WTC11 (cell line): ENCODE results near the gene COL5A3. TPM values are rescaled to one million over a fixed set of nuclear protein-coding genes. Genes with fewer than 3 reads are reported as not detected.

ENCODE experiments used
- ATAC-seq: fragments of 200-7000 bp; cut with Tn5 transposase; 2 replicates; pipeline ENCODE4 v1.10.0; 2021; ENCODE audit warnings: mild to moderate bottlenecking, moderate library complexity
- CTCF ChIA-PET: fragments of 300-600 bp; sonication (Branson Sonifier 250); formaldehyde crosslinking; loops from one replicate; lab custom pipeline; 2021; ENCODE audit warnings: antibody characterized with exemption; lab: Charles Lee
- POLR2A ChIA-PET: fragments of 350-600 bp; sonication (Branson Sonifier 250); formaldehyde crosslinking; loops from one replicate; lab custom pipeline; 2021; ENCODE audit warnings: antibody characterized with exemption; lab: Charles Lee
- DNase-seq: peaks from one replicate; pipeline ENCODE4 v3.0.0; 2021; ENCODE audit warnings: low spot score
- H3K27ac Mint-ChIP-seq: 2 replicates; pipeline ENCODE4 v1.8.0; 2021; ENCODE audit warnings: mixed read lengths
- H3K27me3 Mint-ChIP-seq: 2 replicates; pipeline ENCODE4 v1.8.0; 2021; ENCODE audit warnings: low read depth, mild to moderate bottlenecking, moderate library complexity, mixed read lengths
- H3K36me3 Mint-ChIP-seq: 2 replicates; pipeline ENCODE4 v1.8.0; 2021; ENCODE audit warnings: mixed read lengths
- H3K4me1 Mint-ChIP-seq: 2 replicates; pipeline ENCODE4 v1.8.0; 2022; ENCODE audit warnings: mixed read lengths
- H3K4me3 Mint-ChIP-seq: 2 replicates; pipeline ENCODE4 v1.8.0; 2021; ENCODE audit warnings: mild to moderate bottlenecking, moderate library complexity, mixed read lengths
- H3K9me3 Mint-ChIP-seq: 2 replicates; pipeline ENCODE4 v1.8.0; 2021; ENCODE audit warnings: mixed read lengths
- AR ChIP-seq: fragments of 250-450 bp; sonication (Bioruptor Pico); IDR thresholded peaks from 2 replicates; pipeline ENCODE4 v1.9.0; 2021; ENCODE audit warnings: mild to moderate bottlenecking
- E2F4 ChIP-seq: sonication (generic); formaldehyde crosslinking; IDR thresholded peaks from 2 replicates; pipeline ENCODE4 v1.8.1; 2022; ENCODE audit warnings: low read depth, mild to moderate bottlenecking, moderate library complexity, missing genetic modification reagents, borderline replicate concordance
- EMX1 ChIP-seq: fragments of 250-450 bp; sonication (Bioruptor Pico); IDR thresholded peaks from 2 replicates; pipeline ENCODE4 v1.8.0; 2021; ENCODE audit warnings: mild to moderate bottlenecking
- ERG ChIP-seq: fragments of 250-450 bp; sonication (Bioruptor Pico); IDR thresholded peaks from 2 replicates; pipeline ENCODE4 v1.8.0; 2021; ENCODE audit warnings: mild to moderate bottlenecking
- FOXK1 ChIP-seq: sonication (generic); formaldehyde crosslinking; IDR thresholded peaks from 2 replicates; pipeline ENCODE4 v1.8.0; 2022; ENCODE audit warnings: mild to moderate bottlenecking, moderate library complexity, missing genetic modification reagents
- IRF1 ChIP-seq: sonication (generic); formaldehyde crosslinking; IDR thresholded peaks from 2 replicates; pipeline ENCODE4 v1.8.0; 2023; ENCODE audit warnings: missing genetic modification reagents
- IRF2 ChIP-seq: sonication (generic); formaldehyde crosslinking; IDR thresholded peaks from 2 replicates; pipeline ENCODE4 v1.8.0; 2022; ENCODE audit warnings: low read depth, missing genetic modification reagents, borderline replicate concordance
- MAX ChIP-seq: sonication (generic); formaldehyde crosslinking; IDR thresholded peaks from 2 replicates; pipeline ENCODE4 v1.8.0; 2022; ENCODE audit warnings: mild to moderate bottlenecking, missing genetic modification reagents
- MYBL2 ChIP-seq: sonication (generic); formaldehyde crosslinking; IDR thresholded peaks from 2 replicates; pipeline ENCODE4 v1.8.1; 2023; ENCODE audit warnings: mild to moderate bottlenecking, moderate library complexity, missing genetic modification reagents
- OVOL2 ChIP-seq: fragments of 250-450 bp; sonication (Bioruptor Pico); IDR thresholded peaks from 2 replicates; pipeline ENCODE4 v1.9.0; 2021; ENCODE audit warnings: mild to moderate bottlenecking, borderline replicate concordance
- RORB ChIP-seq: fragments of 250-450 bp; sonication (Bioruptor Pico); IDR thresholded peaks from 2 replicates; pipeline ENCODE4 v1.9.0; 2021; ENCODE audit warnings: mild to moderate bottlenecking
- SMAD3 ChIP-seq: sonication (generic); formaldehyde crosslinking; IDR thresholded peaks from 2 replicates; pipeline ENCODE4 v1.8.0; 2022; ENCODE audit warnings: missing genetic modification reagents, mild to moderate bottlenecking, borderline replicate concordance
- SOX15 ChIP-seq: fragments of 250-450 bp; sonication (Bioruptor Pico); IDR thresholded peaks from 2 replicates; pipeline ENCODE4 v1.9.0; 2021; ENCODE audit warnings: mild to moderate bottlenecking
- SP1 ChIP-seq: sonication (generic); formaldehyde crosslinking; conservative IDR thresholded peaks from 2 replicates; pipeline ENCODE4 v1.8.1; 2022; ENCODE audit warnings: missing genetic modification reagents
- STAT6 ChIP-seq: sonication (generic); formaldehyde crosslinking; conservative IDR thresholded peaks from 2 replicates; pipeline ENCODE4 v1.8.1; 2023; ENCODE audit warnings: mild to moderate bottlenecking, low read depth, missing genetic modification reagents, moderate library complexity
- TP53 ChIP-seq: sonication (generic); formaldehyde crosslinking; IDR thresholded peaks from 2 replicates; pipeline ENCODE4 v1.8.1; 2023; ENCODE audit warnings: mild to moderate bottlenecking, missing genetic modification reagents
- USF1 ChIP-seq: sonication (generic); formaldehyde crosslinking; IDR thresholded peaks from 2 replicates; pipeline ENCODE4 v1.8.0; 2022; ENCODE audit warnings: mild to moderate bottlenecking, missing genetic modification reagents
- ZBTB21 ChIP-seq: sonication (generic); formaldehyde crosslinking; IDR thresholded peaks from 2 replicates; pipeline ENCODE4 v1.8.1; 2023; ENCODE audit warnings: mild to moderate bottlenecking, missing genetic modification reagents, borderline replicate concordance
- ZNF219 ChIP-seq: sonication (generic); formaldehyde crosslinking; IDR thresholded peaks from 2 replicates; pipeline ENCODE4 v1.8.0; 2023; ENCODE audit warnings: missing genetic modification reagents, mild to moderate bottlenecking, borderline replicate concordance
- ZNF263 ChIP-seq: sonication (generic); formaldehyde crosslinking; IDR thresholded peaks from 2 replicates; pipeline ENCODE4 v1.8.1; 2022; ENCODE audit warnings: low read depth, mild to moderate bottlenecking, moderate library complexity, missing genetic modification reagents
- ZNF396 ChIP-seq: fragments of 250-450 bp; sonication (Bioruptor Pico); IDR thresholded peaks from 2 replicates; pipeline ENCODE4 v1.8.0; 2021; ENCODE audit warnings: mild to moderate bottlenecking, moderate library complexity, borderline replicate concordance
- ZNF416 ChIP-seq: fragments of 250-450 bp; sonication (Bioruptor Pico); IDR thresholded peaks from 2 replicates; pipeline ENCODE4 v1.9.0; 2021; ENCODE audit warnings: mild to moderate bottlenecking, inconsistent platforms
- ZNF423 ChIP-seq: fragments of 250-450 bp; sonication (Bioruptor Pico); IDR thresholded peaks from 2 replicates; pipeline ENCODE4 v2.1.2; 2022; ENCODE audit warnings: mild to moderate bottlenecking, moderate library complexity
- ZNF425 ChIP-seq: fragments of 250-450 bp; sonication (Bioruptor Pico); conservative IDR thresholded peaks from 2 replicates; pipeline ENCODE4 v1.9.0; 2021; ENCODE audit warnings: mild to moderate bottlenecking
- total RNA-seq: library from RNA; stranded (reverse); gene quantifications from 3 replicates; pipeline ENCODE4 v1.2.3, GENCODE V29; 2021

The COL5A3 gene
- total RNA-seq, 1 experiment from 2014 or later: 0.81 TPM

GRCh38 chr19:10008184-10008765, 2.0 kb downstream of the COL5A3 start (continued):
- TF ChIP-seq ZNF416 (CRISPR knock-in tag) (no peak), ZNF425 (CRISPR knock-in tag) (no peak), RORB (CRISPR knock-in tag) (no peak), IRF1 (no peak), SP1 (CRISPR knock-in tag) (no peak), E2F4 (CRISPR knock-in tag) (no peak), OVOL2 (CRISPR knock-in tag) (no peak), MYBL2 (CRISPR knock-in tag) (no peak), MAX (CRISPR knock-in tag) (no peak), SOX15 (CRISPR knock-in tag) (no peak), ZNF263 (CRISPR knock-in tag) (no peak), ZBTB21 (CRISPR knock-in tag) (no peak), TP53 (no peak), AR (CRISPR knock-in tag) (no peak)

- H3K27ac Mint-ChIP-seq: no peak overlapping the region
- ATAC-seq (no peak), DNase-seq (no peak)
- ChIA-PET POLR2A (interaction anchor here (0.6 kb wide), 1 partner anchor 1865 kb away, joined by 6 read pairs; no protein-coding TSS in a partner anchor), CTCF (interaction anchor here (0.6 to 2.9 kb wide), 3 partner anchors 20 to 867 kb away, joined by 3 to 13 read pairs (median 4); no protein-coding TSS in a partner anchor)
- no peaks in the 10 kb centered on the region for H3K9me3 Mint-ChIP-seq
- H3K36me3 Mint-ChIP-seq: no peaks in the 10 kb centered on the region
- TF ChIP-seq SMAD3 (CRISPR knock-in tag): no peak
- TF ChIP-seq ZNF396 (CRISPR knock-in tag): no peak
- TF ChIP-seq ZNF219: no peak
- no peak for TF ChIP-seq ERG (CRISPR knock-in tag)
- no peak for TF ChIP-seq EMX1
- no peak for TF ChIP-seq ZNF423
- TF ChIP-seq USF1 (CRISPR knock-in tag): no peak
- no peak for TF ChIP-seq IRF2 (CRISPR knock-in tag)
- no peak for TF ChIP-seq STAT6
- TF ChIP-seq FOXK1 (CRISPR knock-in tag): no peak
- no peak for TF ChIP-seq OVOL2 (CRISPR knock-in tag)
- H3K27me3 Mint-ChIP-seq: peaks cover 57% of the 10 kb centered on the region
- H3K4me3 Mint-ChIP-seq: no peak overlapping the region
- peaks cover 10% of the 10 kb centered on the region for H3K4me1 Mint-ChIP-seq
Observed at GRCh38 chr19:10007371-10008183, 2.7 kb downstream of the COL5A3 start.
